Progenitor cell of endocrine pancreas (in vitro differentiated cells): ENCODE data around the gene ZMYND8. TPM values are rescaled to one million over a fixed set of nuclear protein-coding genes. Genes with fewer than 3 reads are reported as not detected.

Source experiments
- DNase-seq: peaks from one replicate; pipeline ENCODE4 v3.0.0; 2021; ENCODE audit warnings: low spot score; ENCODE audit not compliant: unreplicated experiment
- H3K27ac Mint-ChIP-seq: 2 replicates; pipeline ENCODE4 v1.8.0; 2021; ENCODE audit warnings: mild to moderate bottlenecking, moderate library complexity, mixed read lengths
- H3K27me3 Mint-ChIP-seq: 2 replicates; pipeline ENCODE4 v1.8.0; 2021; ENCODE audit warnings: mixed read lengths
- H3K36me3 Mint-ChIP-seq: 2 replicates; pipeline ENCODE4 v1.8.0; 2022; ENCODE audit warnings: mixed read lengths; ENCODE audit not compliant: insufficient read depth
- H3K4me1 Mint-ChIP-seq: 2 replicates; pipeline ENCODE4 v1.8.0; 2021; ENCODE audit warnings: low read depth, mixed read lengths
- H3K4me3 Mint-ChIP-seq: 2 replicates; pipeline ENCODE4 v1.8.0; 2021; ENCODE audit warnings: low read depth, mild to moderate bottlenecking, moderate library complexity, mixed read lengths
- H3K9me3 Mint-ChIP-seq: 2 replicates; pipeline ENCODE4 v1.8.0; 2021; ENCODE audit warnings: low read depth, mixed read lengths
- CTCF ChIP-seq: fragments of 200-600 bp; sonication (generic); IDR thresholded peaks from one replicate; pipeline ENCODE4 v1.5.0; 2021; ENCODE audit warnings: antibody characterized with exemption, mild to moderate bottlenecking; ENCODE audit not compliant: unreplicated experiment
- total RNA-seq: library from RNA; stranded (reverse); gene quantifications from 2 replicates; pipeline ENCODE4 v1.2.1, GENCODE V29; 2021

Gene ZMYND8
- total RNA-seq, 1 donor from 2014 or later, result 102 TPM

GRCh38 chr20:47216819-47217410 is 139.6 kb downstream of the ZMYND8 start:
- Mint-ChIP-seq H3K36me3 (peaks cover 33% of the 10 kb centered on the region), H3K9me3 (no peaks in the 10 kb centered on the region), H3K27ac (no peak overlapping the region), H3K27me3 (no peaks in the 10 kb centered on the region), H3K4me1 (no peaks in the 10 kb centered on the region), H3K4me3 (no peak overlapping the region)
- no peak for TF ChIP-seq CTCF
- no peak for DNase-seq

DNA sequence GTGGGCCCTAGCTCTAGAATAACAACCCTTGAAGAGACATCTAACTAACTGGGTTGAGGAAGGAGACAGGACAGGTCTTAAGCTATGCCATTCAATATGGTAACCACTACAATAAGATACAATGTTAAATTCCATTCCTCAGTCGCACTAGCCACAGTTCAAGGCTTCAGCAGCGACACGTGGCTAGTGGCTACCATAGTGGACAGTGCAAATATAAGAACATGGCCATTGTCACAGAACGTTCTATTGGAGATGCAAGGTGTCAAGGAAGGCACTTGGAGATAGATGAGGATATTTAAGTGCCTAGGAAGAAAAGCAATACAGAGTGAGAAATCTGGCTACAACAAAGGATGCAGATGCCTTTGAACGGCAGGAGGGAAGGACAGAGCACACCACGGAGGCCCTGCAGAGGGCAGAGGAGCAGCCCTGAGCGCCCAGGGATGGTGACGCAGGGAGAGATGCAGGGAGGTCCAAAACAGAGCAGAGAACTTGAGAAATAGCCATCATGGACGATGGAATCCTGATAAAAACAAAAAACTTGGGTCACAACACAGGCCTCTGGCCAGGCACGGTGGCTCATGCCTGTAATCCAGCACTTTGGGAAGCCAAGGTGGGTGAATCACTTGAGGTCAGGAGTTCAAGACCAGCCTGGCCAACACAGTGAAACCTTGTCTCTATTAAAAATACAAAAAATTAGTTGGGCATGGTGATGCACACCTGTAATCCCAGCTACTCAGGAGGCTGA is 140.7 kb downstream of the ZMYND8 start:
- H3K27ac Mint-ChIP-seq, result peak overlapping the region; percentile 68
- H3K9me3 Mint-ChIP-seq, result no peaks in the 10 kb centered on the region
- no peaks in the 10 kb centered on the region for H3K27me3 Mint-ChIP-seq
- H3K36me3 Mint-ChIP-seq, result peaks cover 27% of the 10 kb centered on the region
- no peak for DNase-seq
- H3K4me3 Mint-ChIP-seq, result no peak overlapping the region
- no peaks in the 10 kb centered on the region for H3K4me1 Mint-ChIP-seq
- no peak for TF ChIP-seq CTCF

- H3K27me3 Mint-ChIP-seq, result no peaks in the 10 kb centered on the region
- no peak for TF ChIP-seq CTCF
Observed at GRCh38 chr20:47213966-47214365, 142.5 kb downstream of the ZMYND8 start.

DNA sequence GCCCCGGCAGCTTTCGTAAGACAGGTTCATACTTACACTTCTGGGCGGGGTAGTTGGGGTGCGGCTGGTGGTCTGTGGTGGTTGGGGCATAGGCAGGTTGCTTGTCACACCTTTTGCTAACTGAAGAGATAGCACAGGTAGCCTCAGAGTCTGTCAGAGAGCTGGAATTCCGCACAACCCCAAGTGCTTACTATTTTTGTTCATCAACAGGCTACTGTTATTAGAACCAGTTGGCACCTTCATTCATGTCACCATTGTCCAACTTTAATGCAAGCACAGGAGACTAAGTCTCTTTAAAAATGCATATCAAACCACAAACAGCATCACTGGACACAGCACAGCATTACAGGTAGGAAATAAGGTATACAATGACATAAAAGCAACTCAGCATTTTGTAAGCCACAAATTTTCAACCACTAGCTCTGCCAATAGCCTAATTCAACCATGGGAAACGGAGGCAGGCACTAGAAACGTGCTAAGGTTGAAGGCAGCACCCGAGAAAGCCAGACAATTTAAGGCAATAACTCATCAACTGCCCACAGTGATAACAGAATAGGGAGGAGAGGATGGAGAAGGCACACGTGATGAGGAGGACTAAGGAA is 143.8 kb downstream of the ZMYND8 start:
- H3K27me3 Mint-ChIP-seq, result no peaks in the 10 kb centered on the region
- H3K4me1 Mint-ChIP-seq, result no peaks in the 10 kb centered on the region
- no peak overlapping the region for H3K4me3 Mint-ChIP-seq
- no peaks in the 10 kb centered on the region for H3K9me3 Mint-ChIP-seq
- no peak for DNase-seq
- H3K36me3 Mint-ChIP-seq, result peaks cover 18% of the 10 kb centered on the region
- no peak for TF ChIP-seq CTCF
- H3K27ac Mint-ChIP-seq, result no peak overlapping the region

More at GRCh38 chr20:47213966-47214365, 142.5 kb downstream of the ZMYND8 start:
- Mint-ChIP-seq H3K27ac (no peak overlapping the region), H3K9me3 (no peaks in the 10 kb centered on the region), H3K4me1 (no peaks in the 10 kb centered on the region), H3K4me3 (no peak overlapping the region), H3K36me3 (peaks cover 24% of the 10 kb centered on the region)
- no peak for DNase-seq

- TF ChIP-seq CTCF, result no peak
- no peak overlapping the region for H3K27ac Mint-ChIP-seq
- H3K4me1 Mint-ChIP-seq, result no peaks in the 10 kb centered on the region
- no peak for DNase-seq
- H3K4me3 Mint-ChIP-seq, result no peak overlapping the region
- H3K27me3 Mint-ChIP-seq, result no peaks in the 10 kb centered on the region
- peaks cover 22% of the 10 kb centered on the region for H3K36me3 Mint-ChIP-seq
- no peaks in the 10 kb centered on the region for H3K9me3 Mint-ChIP-seq
Observed at GRCh38 chr20:47211036-47211435, 145.5 kb downstream of the ZMYND8 start.
